Measurements from ENCODE around the gene NR1I3. TPM values are rescaled to one million over a fixed set of nuclear protein-coding genes. Genes with fewer than 3 reads are reported as not detected.

Gene NR1I3
- polyA plus RNA-seq, 1 experiment = not detected

DNA sequence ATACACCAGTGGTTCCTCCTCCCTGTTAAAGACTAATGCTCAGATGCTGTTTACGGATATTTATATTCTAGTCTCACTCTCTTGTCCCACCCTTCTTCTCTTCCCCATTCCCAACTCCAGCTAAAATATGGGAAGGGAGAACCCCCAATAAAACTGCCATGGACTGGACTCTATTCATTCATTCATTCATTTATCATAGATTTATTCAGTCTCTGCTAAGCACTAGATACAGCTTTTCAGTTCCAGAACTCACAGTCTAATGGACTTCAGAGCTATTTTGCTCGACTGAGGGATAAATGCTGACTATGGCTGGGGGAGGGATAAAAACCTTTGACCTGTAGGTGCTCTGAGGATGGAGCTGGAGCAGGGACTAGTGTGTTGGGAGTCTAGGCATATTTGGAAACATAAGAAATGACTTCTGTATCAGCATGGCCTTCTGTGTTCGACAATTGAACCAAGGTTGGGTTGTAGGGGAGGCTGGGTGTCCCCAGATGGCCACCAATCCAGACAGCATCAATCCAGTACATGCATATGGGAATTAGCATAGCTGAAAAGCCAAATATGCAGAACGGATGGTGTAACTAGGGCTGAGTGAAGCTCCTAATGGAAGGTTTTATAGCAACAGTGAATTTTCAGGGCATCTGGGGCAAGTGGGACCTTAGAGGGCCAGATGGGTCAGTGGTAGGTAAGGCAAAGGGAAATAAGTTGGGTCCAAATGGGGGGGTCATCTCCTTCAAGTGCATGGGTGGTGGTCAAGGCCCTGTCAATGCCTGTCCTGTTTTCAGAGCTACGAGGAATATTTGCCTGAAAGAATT is 18.7 kb downstream of the NR1I3 start:
- ChIA-PET POLR2A (no interaction called here), CTCF (interaction anchor here (0.8 to 4.5 kb wide), 6 partner anchors 8 to 163 kb away, joined by 3 to 55 read pairs (median 4); partner anchors contain the start of gene TOMM40L)
- DNase-seq (ENCODE audit: low read depth) = no peak
- Histone ChIP-seq H3K4me3 (ENCODE audit: low read depth, low read length) (no peak overlapping the region), H3K27me3 (ENCODE audit: control insufficient read depth, insufficient read depth, low read length) (no peaks in the 10 kb centered on the region), H3K36me3 (ENCODE audit: control insufficient read depth, insufficient read depth, low read length) (peaks cover 6% of the 10 kb centered on the region)
- TF ChIP-seq, protein P1, sequence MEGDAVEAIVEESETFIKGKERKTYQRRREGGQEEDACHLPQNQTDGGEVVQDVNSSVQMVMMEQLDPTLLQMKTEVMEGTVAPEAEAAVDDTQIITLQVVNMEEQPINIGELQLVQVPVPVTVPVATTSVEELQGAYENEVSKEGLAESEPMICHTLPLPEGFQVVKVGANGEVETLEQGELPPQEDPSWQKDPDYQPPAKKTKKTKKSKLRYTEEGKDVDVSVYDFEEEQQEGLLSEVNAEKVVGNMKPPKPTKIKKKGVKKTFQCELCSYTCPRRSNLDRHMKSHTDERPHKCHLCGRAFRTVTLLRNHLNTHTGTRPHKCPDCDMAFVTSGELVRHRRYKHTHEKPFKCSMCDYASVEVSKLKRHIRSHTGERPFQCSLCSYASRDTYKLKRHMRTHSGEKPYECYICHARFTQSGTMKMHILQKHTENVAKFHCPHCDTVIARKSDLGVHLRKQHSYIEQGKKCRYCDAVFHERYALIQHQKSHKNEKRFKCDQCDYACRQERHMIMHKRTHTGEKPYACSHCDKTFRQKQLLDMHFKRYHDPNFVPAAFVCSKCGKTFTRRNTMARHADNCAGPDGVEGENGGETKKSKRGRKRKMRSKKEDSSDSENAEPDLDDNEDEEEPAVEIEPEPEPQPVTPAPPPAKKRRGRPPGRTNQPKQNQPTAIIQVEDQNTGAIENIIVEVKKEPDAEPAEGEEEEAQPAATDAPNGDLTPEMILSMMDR (IDR thresholded peaks at IDR 0.05; ENCODE audit: insufficient read depth, low read depth, low read length) = no peak

DNA sequence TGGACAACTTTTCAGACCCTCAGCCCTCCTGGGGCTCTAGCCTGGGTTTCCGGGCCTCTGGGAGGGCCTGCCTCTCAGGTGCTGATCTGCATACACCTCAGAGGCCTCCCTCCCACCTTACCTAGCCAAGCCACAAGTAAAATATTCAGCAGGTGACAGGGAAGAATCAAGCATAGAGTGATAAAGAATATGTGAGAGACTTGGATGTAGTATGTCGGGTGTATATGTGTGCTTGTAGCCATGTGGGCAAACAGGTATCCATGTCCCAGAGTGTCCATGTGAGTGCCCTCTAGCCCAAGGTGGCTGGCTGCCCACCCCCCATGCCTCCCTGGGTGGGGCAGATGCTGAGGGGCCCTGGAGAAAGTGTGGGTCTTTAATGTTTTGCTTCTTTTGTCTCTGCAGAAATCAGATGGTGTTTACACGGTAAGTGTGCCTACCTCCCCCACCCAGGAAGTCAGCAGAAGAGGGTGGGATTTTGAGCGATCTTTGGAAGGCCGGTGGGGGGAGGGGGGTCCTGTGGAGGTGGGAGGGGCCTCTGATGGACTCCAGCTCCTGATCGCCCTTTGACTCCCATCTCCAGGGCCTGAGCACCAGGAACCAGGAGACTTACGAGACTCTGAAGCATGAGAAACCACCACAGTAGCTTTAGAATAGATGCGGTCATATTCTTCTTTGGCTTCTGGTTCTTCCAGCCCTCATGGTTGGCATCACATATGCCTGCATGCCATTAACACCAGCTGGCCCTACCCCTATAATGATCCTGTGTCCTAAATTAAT is 19.5 kb downstream of the NR1I3 start:
- POLR2A ChIA-PET = no interaction called here
- H3K27me3 ChIP-seq (ENCODE audit: control insufficient read depth, insufficient read depth, low read length) = no peaks in the 10 kb centered on the region
- CTCF ChIA-PET = interaction anchor here (2.9 to 4.5 kb wide), 2 partner anchors 9 kb away, joined by 20 to 55 read pairs; partner anchors contain the start of gene TOMM40L
- TF ChIP-seq, protein P1 (IDR thresholded peaks at IDR 0.05; ENCODE audit: insufficient read depth, low read depth, low read length) = no peak
- no peak overlapping the region for H3K4me3 ChIP-seq (ENCODE audit: low read depth, low read length)
- peaks cover 13% of the 10 kb centered on the region for H3K36me3 ChIP-seq (ENCODE audit: control insufficient read depth, insufficient read depth, low read length)
- no peak for DNase-seq (ENCODE audit: low read depth)

DNA sequence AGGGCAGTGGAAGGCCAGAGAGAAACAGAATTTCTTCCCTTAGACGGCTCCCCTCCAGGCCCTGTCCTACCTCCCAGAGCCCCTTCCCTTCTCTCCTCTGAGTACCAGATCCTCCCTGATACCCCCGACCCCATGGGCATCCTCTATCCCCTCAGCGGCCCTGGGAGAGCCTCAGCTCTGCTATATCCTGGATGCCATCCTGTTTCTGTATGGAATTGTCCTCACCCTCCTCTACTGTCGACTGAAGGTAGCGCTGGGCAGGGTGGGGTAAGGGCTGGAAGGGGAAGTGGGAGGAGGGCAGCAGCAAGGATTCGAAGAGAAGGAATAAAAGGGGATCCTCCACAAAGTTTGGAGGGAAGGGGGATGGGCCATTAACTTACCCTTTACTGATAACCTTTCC is 20.2 kb downstream of the NR1I3 start:
- no peak for DNase-seq (ENCODE audit: low read depth)
- POLR2A ChIA-PET = no interaction called here
- CTCF ChIA-PET = interaction anchor here (4.5 kb wide), 1 partner anchor 10 kb away, joined by 55 read pairs; the partner anchor contains the start of gene TOMM40L
- no peak overlapping the region for H3K4me3 ChIP-seq (ENCODE audit: low read depth, low read length)
- peaks cover 17% of the 10 kb centered on the region for H3K36me3 ChIP-seq (ENCODE audit: control insufficient read depth, insufficient read depth, low read length)
- no peaks in the 10 kb centered on the region for H3K27me3 ChIP-seq (ENCODE audit: control insufficient read depth, insufficient read depth, low read length)
- TF ChIP-seq, protein P1 (IDR thresholded peaks at IDR 0.05; ENCODE audit: insufficient read depth, low read depth, low read length) = no peak

DNA sequence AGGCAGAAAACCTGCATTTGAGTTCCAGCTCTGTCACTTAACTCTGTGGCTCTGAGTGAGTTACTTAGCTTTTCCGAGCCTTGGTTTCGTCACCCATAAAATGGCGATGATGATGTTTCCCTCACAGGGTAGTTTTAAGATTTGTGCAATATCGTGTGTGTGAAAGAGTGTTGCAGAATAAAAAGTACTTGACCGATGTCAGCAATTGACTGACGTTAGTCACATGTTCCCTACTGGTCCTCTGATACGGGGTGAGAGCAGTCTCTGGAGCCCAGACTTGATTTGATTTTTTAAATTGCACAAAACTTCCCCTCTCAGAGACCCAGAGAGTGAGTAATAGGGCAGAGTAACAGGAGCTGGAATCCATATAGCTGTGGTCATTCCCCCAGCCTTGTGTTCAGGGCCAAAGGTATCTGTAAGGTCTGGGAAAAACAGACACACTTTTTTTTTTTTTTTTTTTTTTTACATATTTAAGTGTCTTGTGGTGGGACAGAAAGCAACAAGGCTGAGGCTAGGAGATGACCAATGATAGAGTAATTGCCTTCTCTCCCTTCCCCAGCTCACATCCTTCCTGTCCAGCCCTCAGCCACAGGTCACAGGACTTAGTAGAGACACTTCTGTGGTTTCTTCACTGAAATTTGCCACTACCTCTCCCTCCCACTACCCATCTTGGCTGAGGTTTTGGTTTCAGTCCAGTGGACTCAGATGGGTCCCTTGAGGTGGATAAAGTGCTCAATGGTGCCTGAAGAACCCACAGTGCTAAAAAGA is 20.9 kb downstream of the NR1I3 start:
- peaks cover 20% of the 10 kb centered on the region for H3K36me3 ChIP-seq (ENCODE audit: control insufficient read depth, insufficient read depth, low read length)
- no peaks in the 10 kb centered on the region for H3K27me3 ChIP-seq (ENCODE audit: control insufficient read depth, insufficient read depth, low read length)
- CTCF ChIA-PET = interaction anchor here (0.6 to 4.5 kb wide), 7 partner anchors 10 to 165 kb away, joined by 3 to 55 read pairs (median 3); partner anchors contain the start of gene TOMM40L
- TF ChIP-seq, protein P1 (IDR thresholded peaks at IDR 0.05; ENCODE audit: insufficient read depth, low read depth, low read length) = no peak
- POLR2A ChIA-PET = interaction anchor here (0.6 to 0.8 kb wide), 3 partner anchors 92 to 1620 kb away, joined by 3 to 4 read pairs (median 3); no protein-coding TSS in a partner anchor
- DNase-seq (ENCODE audit: low read depth) = peak; percentile 46
- no peak overlapping the region for H3K4me3 ChIP-seq (ENCODE audit: low read depth, low read length)

All from BJ (cell line).